GM20000 (cell line): Measurements from ENCODE around the gene NOM1.

Experiments used
- DNase-seq: peaks from one replicate; pipeline ENCODE4 v3.0.0; 2012; ENCODE audit warnings: low spot score
- TF ChIP-seq, protein P1 (sequence below): IDR thresholded peaks from 2 replicates; pipeline ENCODE4 v1.5.1; 2012; ENCODE audit warnings: mild to moderate bottlenecking, control low read depth; ENCODE audit errors: extremely low read depth, missing control alignments

The NOM1 gene

GRCh38 chr7:157005456-157006204 is 56.1 kb downstream of the NOM1 start:
- TF ChIP-seq, protein P1, sequence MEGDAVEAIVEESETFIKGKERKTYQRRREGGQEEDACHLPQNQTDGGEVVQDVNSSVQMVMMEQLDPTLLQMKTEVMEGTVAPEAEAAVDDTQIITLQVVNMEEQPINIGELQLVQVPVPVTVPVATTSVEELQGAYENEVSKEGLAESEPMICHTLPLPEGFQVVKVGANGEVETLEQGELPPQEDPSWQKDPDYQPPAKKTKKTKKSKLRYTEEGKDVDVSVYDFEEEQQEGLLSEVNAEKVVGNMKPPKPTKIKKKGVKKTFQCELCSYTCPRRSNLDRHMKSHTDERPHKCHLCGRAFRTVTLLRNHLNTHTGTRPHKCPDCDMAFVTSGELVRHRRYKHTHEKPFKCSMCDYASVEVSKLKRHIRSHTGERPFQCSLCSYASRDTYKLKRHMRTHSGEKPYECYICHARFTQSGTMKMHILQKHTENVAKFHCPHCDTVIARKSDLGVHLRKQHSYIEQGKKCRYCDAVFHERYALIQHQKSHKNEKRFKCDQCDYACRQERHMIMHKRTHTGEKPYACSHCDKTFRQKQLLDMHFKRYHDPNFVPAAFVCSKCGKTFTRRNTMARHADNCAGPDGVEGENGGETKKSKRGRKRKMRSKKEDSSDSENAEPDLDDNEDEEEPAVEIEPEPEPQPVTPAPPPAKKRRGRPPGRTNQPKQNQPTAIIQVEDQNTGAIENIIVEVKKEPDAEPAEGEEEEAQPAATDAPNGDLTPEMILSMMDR = no peak

DNA sequence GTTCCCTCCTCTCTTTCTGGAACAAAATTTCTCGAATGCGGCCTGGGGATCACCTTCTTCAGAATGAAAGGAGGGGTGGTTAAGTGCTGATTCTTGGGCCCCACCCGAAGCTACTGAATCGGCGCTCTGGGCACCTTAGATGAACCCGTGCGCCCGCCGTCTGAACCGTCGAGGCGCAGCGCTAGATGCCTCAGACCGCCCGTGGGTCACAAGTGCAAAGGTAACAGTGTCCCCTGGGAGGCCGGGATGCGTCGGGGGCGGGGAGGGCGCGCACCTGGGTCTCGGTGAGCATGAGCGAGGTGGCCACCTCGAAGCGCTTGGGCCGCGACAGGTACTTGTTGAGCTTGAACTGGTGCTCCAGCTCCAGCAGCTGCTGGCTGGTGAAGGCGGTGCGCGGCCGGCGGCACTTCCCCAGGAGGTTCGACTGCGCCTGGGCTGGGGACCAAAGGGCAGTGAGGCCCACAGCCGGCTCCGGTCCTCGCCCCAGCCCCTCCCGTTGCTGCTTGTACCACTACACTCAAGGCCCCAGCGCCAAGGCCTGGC is 56.8 kb downstream of the NOM1 start:
- TF ChIP-seq, protein P1 = no peak
- peak; percentile 44 for DNase-seq

More at GRCh38 chr7:157005456-157006204, 56.1 kb downstream of the NOM1 start:
- DNase-seq = peak; percentile 55

- TF ChIP-seq, protein P1 = no peak
Measured at GRCh38 chr7:157006829-157007469, 57.4 kb downstream of the NOM1 start.

DNA sequence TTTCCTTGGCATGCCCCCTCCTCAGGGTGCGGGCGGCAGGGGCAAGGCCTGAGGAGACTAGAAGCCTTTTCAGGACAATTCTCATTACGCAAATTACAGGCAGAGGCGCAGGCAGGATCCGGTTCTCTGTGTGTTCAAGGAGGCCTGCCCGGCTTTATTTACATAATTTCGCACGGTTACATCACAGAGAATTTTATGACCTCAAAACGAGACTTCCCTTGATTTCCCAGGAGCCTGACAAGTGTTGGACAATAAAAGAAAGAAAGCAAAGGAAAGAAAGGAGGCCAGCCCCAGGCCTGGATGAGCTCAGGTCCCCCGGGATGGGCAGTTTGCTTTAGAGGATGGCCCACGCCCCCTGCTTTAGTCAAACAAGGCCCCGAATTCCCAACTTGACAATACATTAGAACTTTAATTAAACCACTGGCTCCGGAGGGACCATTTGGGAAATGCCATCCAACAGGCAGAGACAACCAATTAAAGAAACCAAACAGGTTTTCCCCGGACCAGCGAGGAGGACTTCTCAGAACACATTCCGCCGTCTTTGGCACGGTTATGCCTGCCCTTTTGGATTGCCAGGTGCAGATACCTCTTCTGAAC is 58.1 kb downstream of the NOM1 start:
- DNase-seq = peak; percentile 46
- TF ChIP-seq, protein P1 = no peak

More at GRCh38 chr7:157006829-157007469, 57.4 kb downstream of the NOM1 start:
- DNase-seq = peak; percentile 27

DNA sequence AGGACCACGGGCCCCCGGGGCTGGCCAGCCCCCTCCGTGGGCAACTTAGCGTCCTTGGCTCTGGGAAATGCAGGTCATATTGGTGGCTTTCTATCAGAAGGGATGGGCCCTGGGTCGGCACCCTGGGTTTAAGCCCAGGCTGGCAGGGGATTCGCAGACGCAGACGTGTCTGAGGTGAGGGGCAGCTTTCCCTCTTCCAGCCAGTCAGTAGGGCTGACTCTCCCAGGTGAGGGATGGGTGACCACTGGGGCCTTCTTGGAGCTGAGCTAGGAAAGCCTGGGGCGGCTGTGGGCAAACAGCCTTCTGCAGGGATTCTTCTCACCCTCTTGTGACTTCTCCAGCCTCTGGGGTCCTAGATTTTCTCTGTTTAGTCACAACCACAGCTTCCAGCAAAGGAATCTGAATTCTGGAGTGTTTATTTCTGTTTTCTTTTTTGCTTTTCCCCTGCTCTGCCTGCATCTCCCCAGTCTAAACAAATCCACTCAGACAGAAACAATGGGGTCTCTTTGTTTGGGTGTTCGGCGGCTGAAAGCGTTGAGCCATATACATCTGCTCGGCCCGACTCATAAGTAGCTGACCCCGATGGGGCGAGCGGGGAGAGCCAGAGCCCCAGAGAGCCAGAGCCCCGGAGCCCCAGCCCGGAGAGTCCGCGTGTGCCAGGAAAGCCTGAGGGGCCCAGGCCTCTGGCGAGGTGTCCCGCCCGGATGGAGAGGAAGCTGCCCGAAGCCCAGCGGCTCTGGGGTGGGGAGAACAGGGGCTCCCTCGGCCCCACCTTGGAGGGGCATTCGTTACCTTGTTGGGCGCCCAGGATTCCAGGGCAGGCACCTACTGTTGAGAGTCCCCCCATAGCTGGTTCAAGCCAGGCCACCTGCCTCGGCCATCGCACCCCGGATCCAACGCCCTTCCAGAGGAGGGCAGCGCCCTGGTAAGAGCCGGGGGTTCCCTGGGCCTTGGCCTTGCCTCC is 59.0 kb downstream of the NOM1 start:
- TF ChIP-seq, protein P1 = no peak
- peak; percentile 42 for DNase-seq

- DNase-seq = peak; percentile 75
Measured at GRCh38 chr7:157009170-157009777, 59.8 kb downstream of the NOM1 start.

More at GRCh38 chr7:157009170-157009777, 59.8 kb downstream of the NOM1 start:
- TF ChIP-seq, protein P1 = no peak
